K562 (cell line): ENCODE results near the gene TNFSF4.

ENCODE experiments used
- CTCF ChIP-seq, 3 experiments: IDR thresholded peaks in 2 of 3; conservative IDR thresholded peaks in 1 of 3; 2 replicates each; pipeline ENCODE4 v1.5.1; 2011 to 2012; ENCODE audit warnings: low read length in 3 of 3, mild to moderate bottlenecking in 3 of 3, control low read depth in 2 of 3, improper control_type of control experiment in 1 of 3, inconsistent platforms in 1 of 3, low read depth in 1 of 3, mixed read lengths in 1 of 3, moderate library complexity in 1 of 3; ENCODE audit not compliant: insufficient read depth in 2 of 3
- DIDO1 ChIP-seq: fragments of 450-650 bp; IDR thresholded peaks from 2 replicates; pipeline ENCODE4 v1.6.1; 2016; ENCODE audit warnings: low read depth, missing biosample characterization, missing genetic modification characterization
- POLR2AphosphoS5 ChIP-seq: IDR thresholded peaks from 2 replicates; pipeline ENCODE4 v1.6.1; 2011; ENCODE audit warnings: mild to moderate bottlenecking, low read depth, low read length, moderate library complexity; ENCODE audit not compliant: control insufficient read depth, insufficient read depth
- POLR2G ChIP-seq: fragments of 200-400 bp; formaldehyde crosslinking; IDR thresholded peaks from 2 replicates; pipeline ENCODE4 v1.6.1; 2017; ENCODE audit warnings: low read depth, mild to moderate bottlenecking, antibody characterized with exemption, low read length, moderate library complexity
- TF ChIP-seq, protein P1 (sequence below): fragments of 250-450 bp; sonication (Bioruptor Pico); IDR thresholded peaks from 2 replicates; pipeline ENCODE4 v1.5.0; 2020; ENCODE audit warnings: mild to moderate bottlenecking, borderline replicate concordance
- TF ChIP-seq, protein P2 (sequence below): sonication (generic); formaldehyde crosslinking; IDR thresholded peaks from 2 replicates; pipeline ENCODE4 v1.5.0; 2020; ENCODE audit warnings: missing genetic modification reagents

- TF ChIP-seq, protein P1, sequence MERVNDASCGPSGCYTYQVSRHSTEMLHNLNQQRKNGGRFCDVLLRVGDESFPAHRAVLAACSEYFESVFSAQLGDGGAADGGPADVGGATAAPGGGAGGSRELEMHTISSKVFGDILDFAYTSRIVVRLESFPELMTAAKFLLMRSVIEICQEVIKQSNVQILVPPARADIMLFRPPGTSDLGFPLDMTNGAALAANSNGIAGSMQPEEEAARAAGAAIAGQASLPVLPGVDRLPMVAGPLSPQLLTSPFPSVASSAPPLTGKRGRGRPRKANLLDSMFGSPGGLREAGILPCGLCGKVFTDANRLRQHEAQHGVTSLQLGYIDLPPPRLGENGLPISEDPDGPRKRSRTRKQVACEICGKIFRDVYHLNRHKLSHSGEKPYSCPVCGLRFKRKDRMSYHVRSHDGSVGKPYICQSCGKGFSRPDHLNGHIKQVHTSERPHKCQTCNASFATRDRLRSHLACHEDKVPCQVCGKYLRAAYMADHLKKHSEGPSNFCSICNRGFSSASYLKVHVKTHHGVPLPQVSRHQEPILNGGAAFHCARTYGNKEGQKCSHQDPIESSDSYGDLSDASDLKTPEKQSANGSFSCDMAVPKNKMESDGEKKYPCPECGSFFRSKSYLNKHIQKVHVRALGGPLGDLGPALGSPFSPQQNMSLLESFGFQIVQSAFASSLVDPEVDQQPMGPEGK (CRISPR knock-in tag), result no peak
- TF ChIP-seq POLR2G (no peak), DIDO1 (tag) (no peak), CTCF (IDR thresholded peaks at IDR 0.05 in 2 of 3, conservative IDR thresholded peaks at IDR 0.05 in 1 of 3; ENCODE audit: insufficient read depth in 2 of 3, low read depth in 1 of 3, low read length in 3 of 3) (no peak), POLR2AphosphoS5 (no peak)
- TF ChIP-seq, protein P2, sequence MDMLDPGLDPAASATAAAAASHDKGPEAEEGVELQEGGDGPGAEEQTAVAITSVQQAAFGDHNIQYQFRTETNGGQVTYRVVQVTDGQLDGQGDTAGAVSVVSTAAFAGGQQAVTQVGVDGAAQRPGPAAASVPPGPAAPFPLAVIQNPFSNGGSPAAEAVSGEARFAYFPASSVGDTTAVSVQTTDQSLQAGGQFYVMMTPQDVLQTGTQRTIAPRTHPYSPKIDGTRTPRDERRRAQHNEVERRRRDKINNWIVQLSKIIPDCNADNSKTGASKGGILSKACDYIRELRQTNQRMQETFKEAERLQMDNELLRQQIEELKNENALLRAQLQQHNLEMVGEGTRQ, result no peak
Observed at GRCh38 chr1:173137107-173137706, 69.9 kb downstream of the TNFSF4 start.
